ENCODE results near the gene DGCR6L.
"Not testable (repeated sequence)": the region's sequence is repeated elsewhere in the genome, so short reads cannot be mapped to it uniquely, and the experiment has no call there.

Gene DGCR6L

GRCh38 chr22:20268279-20269012 lies 51.4 kb downstream of the DGCR6L start, which contains the start of gene RTN4R:
TSS of gene RTN4R (minus strand) at chr22:20268318. CDS start at chr22:20268092, 226 bp downstream.
- peak; percentile 82 for ATAC-seq

GRCh38 chr22:20267441-20268278 lies 52.2 kb downstream of the DGCR6L start:
- no peak for DNase-seq
- peak overlapping the region; percentile 49 to 61 for H3K4me3 Mint-ChIP-seq
- no peak overlapping the region for H3K27ac Mint-ChIP-seq

More at GRCh38 chr22:20268279-20269012, 51.4 kb downstream of the DGCR6L start, which contains the start of gene RTN4R:
- Mint-ChIP-seq H3K27me3 (peaks cover 9% of the 10 kb centered on the region), H3K4me3 (peak within 1 kb of the TSS; percentile 70 to 72), H3K4me1 (peaks cover 16% of the 10 kb centered on the region), H3K9me3 (no peaks in the 10 kb centered on the region), H3K27ac (no peak within 1 kb of the TSS)
- DNase-seq = peak; percentile 61 to 62

GRCh38 chr22:20266667-20267440 lies 53.0 kb downstream of the DGCR6L start:
- peak overlapping the region; percentile 49 to 61 for H3K4me3 Mint-ChIP-seq
- H3K9me3 Mint-ChIP-seq, H3K27ac Mint-ChIP-seq: not testable (repeated sequence)

More at GRCh38 chr22:20267441-20268278, 52.2 kb downstream of the DGCR6L start:
- peaks cover 9% of the 10 kb centered on the region for H3K27me3 Mint-ChIP-seq
- peaks cover 16% of the 10 kb centered on the region for H3K4me1 Mint-ChIP-seq
- ATAC-seq = no peak
- H3K9me3 Mint-ChIP-seq = no peaks in the 10 kb centered on the region

GRCh38 chr22:20265772-20266666 lies 53.8 kb downstream of the DGCR6L start:
- not testable (repeated sequence) for H3K9me3 Mint-ChIP-seq, H3K27ac Mint-ChIP-seq, DNase-seq, H3K27me3 Mint-ChIP-seq, ATAC-seq
- Mint-ChIP-seq H3K4me1 (peaks cover 16% of the 10 kb centered on the region), H3K4me3 (peak overlapping the region in 1 of 2 donors; percentile 61)

More at GRCh38 chr22:20266667-20267440, 53.0 kb downstream of the DGCR6L start:
- ATAC-seq = peak; percentile 26
- not testable (repeated sequence) for H3K27me3 Mint-ChIP-seq, DNase-seq
- peaks cover 16% of the 10 kb centered on the region for H3K4me1 Mint-ChIP-seq

GRCh38 chr22:20264614-20265452 lies 55.0 kb downstream of the DGCR6L start:
- Mint-ChIP-seq H3K4me3 (no peak overlapping the region), H3K27me3 (peaks cover 9% of the 10 kb centered on the region), H3K9me3 (no peaks in the 10 kb centered on the region), H3K27ac (peak overlapping the region in 1 of 2 donors; percentile 37), H3K4me1 (peaks cover 16% of the 10 kb centered on the region)
- no peak for ATAC-seq
- no peak for DNase-seq
